ENCODE data around the gene STX17.
A peak's percentile ranks its signal among the peaks of the same experiment; 100 is the strongest.

GRCh38 chr9:99873531-99873930 is 32.9 kb upstream of the STX17 start:
- TF ChIP-seq BHLHE40 (IDR thresholded peaks at IDR 0.05; ENCODE audit: low read depth, low read length): no peak
- TF ChIP-seq, protein P1, sequence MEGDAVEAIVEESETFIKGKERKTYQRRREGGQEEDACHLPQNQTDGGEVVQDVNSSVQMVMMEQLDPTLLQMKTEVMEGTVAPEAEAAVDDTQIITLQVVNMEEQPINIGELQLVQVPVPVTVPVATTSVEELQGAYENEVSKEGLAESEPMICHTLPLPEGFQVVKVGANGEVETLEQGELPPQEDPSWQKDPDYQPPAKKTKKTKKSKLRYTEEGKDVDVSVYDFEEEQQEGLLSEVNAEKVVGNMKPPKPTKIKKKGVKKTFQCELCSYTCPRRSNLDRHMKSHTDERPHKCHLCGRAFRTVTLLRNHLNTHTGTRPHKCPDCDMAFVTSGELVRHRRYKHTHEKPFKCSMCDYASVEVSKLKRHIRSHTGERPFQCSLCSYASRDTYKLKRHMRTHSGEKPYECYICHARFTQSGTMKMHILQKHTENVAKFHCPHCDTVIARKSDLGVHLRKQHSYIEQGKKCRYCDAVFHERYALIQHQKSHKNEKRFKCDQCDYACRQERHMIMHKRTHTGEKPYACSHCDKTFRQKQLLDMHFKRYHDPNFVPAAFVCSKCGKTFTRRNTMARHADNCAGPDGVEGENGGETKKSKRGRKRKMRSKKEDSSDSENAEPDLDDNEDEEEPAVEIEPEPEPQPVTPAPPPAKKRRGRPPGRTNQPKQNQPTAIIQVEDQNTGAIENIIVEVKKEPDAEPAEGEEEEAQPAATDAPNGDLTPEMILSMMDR (IDR thresholded peaks at IDR 0.05): no peak
- TF ChIP-seq JUNB (IDR thresholded peaks at IDR 0.05): 0 out of 2 replicates have a peak, but pooled peaks have one; percentile 19
- no peak for TF ChIP-seq HDAC2 (IDR thresholded peaks at IDR 0.05)
- TF ChIP-seq MAZ (IDR thresholded peaks at IDR 0.05; ENCODE audit: borderline replicate concordance, low read depth, low read length): no peak
- TF ChIP-seq CHD4 (IDR thresholded peaks at IDR 0.05; ENCODE audit: borderline replicate concordance): no peak
- TF ChIP-seq POLR2A (IDR thresholded peaks at IDR 0.05; ENCODE audit: low read length): no peak
